ENCODE results near the gene MAST4.

The MAST4 gene

GRCh38 chr5:66947458-66947857, 351.3 kb downstream of the MAST4 start:
- DNase-seq (ENCODE audit: low read depth in 4 of 4, low spot score in 1 of 4), result no peak

GRCh38 chr5:66949066-66949465, 352.9 kb downstream of the MAST4 start:
- no peak for DNase-seq (ENCODE audit: low read depth in 4 of 4, low spot score in 1 of 4)

- no peak for DNase-seq (ENCODE audit: low read depth in 4 of 4, low spot score in 1 of 4)
Measured at GRCh38 chr5:66952153-66952552, 356.0 kb downstream of the MAST4 start.

GRCh38 chr5:66956439-66956838, 360.2 kb downstream of the MAST4 start:
- DNase-seq (ENCODE audit: low read depth in 4 of 4, low spot score in 1 of 4), result no peak

- DNase-seq (ENCODE audit: low read depth in 4 of 4, low spot score in 1 of 4), result no peak
Measured at GRCh38 chr5:66958201-66958979, 362.2 kb downstream of the MAST4 start.

GRCh38 chr5:66958980-66959641, 362.9 kb downstream of the MAST4 start:
- no peak for DNase-seq (ENCODE audit: low read depth in 4 of 4, low spot score in 1 of 4)

- no peak for DNase-seq (ENCODE audit: low read depth in 4 of 4, low spot score in 1 of 4)
Measured at GRCh38 chr5:66959653-66960052, 363.5 kb downstream of the MAST4 start.

- no peak for DNase-seq (ENCODE audit: low read depth in 4 of 4, low spot score in 1 of 4)
Measured at GRCh38 chr5:66960369-66961137, 364.4 kb downstream of the MAST4 start.

GRCh38 chr5:66963559-66963971, 367.4 kb downstream of the MAST4 start:
- no peak for DNase-seq (ENCODE audit: low read depth in 4 of 4, low spot score in 1 of 4)

- no peak for DNase-seq (ENCODE audit: low read depth in 4 of 4, low spot score in 1 of 4)
Measured at GRCh38 chr5:66966439-66966838, 370.2 kb downstream of the MAST4 start.

- no peak for DNase-seq (ENCODE audit: low read depth in 4 of 4, low spot score in 1 of 4)
Measured at GRCh38 chr5:66967102-66967501, 370.9 kb downstream of the MAST4 start.

GRCh38 chr5:66967826-66968262, 371.7 kb downstream of the MAST4 start:
- no peak for DNase-seq (ENCODE audit: low read depth in 4 of 4, low spot score in 1 of 4)

- DNase-seq (ENCODE audit: low read depth in 4 of 4, low spot score in 1 of 4), result no peak
Measured at GRCh38 chr5:66969484-66969883, 373.3 kb downstream of the MAST4 start.

GRCh38 chr5:66969963-66970362, 373.8 kb downstream of the MAST4 start:
- no peak for DNase-seq (ENCODE audit: low read depth in 4 of 4, low spot score in 1 of 4)

GRCh38 chr5:66972004-66972403, 375.8 kb downstream of the MAST4 start:
- DNase-seq (ENCODE audit: low read depth in 4 of 4, low spot score in 1 of 4), result no peak

- no peak for DNase-seq (ENCODE audit: low read depth in 4 of 4, low spot score in 1 of 4)
Measured at GRCh38 chr5:66974256-66974655, 378.1 kb downstream of the MAST4 start.

- DNase-seq (ENCODE audit: low read depth in 4 of 4, low spot score in 1 of 4), result no peak
Measured at GRCh38 chr5:66976108-66976507, 379.9 kb downstream of the MAST4 start.

- DNase-seq (ENCODE audit: low read depth in 4 of 4, low spot score in 1 of 4), result no peak
Measured at GRCh38 chr5:66979738-66980137, 383.5 kb downstream of the MAST4 start.

- no peak for DNase-seq (ENCODE audit: low read depth in 4 of 4, low spot score in 1 of 4)
Measured at GRCh38 chr5:66981266-66982055, 385.3 kb downstream of the MAST4 start.

GRCh38 chr5:66982056-66982387, 385.8 kb downstream of the MAST4 start:
- DNase-seq (ENCODE audit: low read depth in 4 of 4, low spot score in 1 of 4), result no peak

GRCh38 chr5:66982470-66982869, 386.3 kb downstream of the MAST4 start:
- no peak for DNase-seq (ENCODE audit: low read depth in 4 of 4, low spot score in 1 of 4)

All from stimulated activated CD4-positive, alpha-beta T cell treated with anti-CD3 and anti-CD28 coated beads, Interleukin-1b, Interleukin-23, amount 100 ng/mL, for 24 hours (primary cell).